ENCODE results near the gene BPIFB6.

BPIFB6 gene, protein sequence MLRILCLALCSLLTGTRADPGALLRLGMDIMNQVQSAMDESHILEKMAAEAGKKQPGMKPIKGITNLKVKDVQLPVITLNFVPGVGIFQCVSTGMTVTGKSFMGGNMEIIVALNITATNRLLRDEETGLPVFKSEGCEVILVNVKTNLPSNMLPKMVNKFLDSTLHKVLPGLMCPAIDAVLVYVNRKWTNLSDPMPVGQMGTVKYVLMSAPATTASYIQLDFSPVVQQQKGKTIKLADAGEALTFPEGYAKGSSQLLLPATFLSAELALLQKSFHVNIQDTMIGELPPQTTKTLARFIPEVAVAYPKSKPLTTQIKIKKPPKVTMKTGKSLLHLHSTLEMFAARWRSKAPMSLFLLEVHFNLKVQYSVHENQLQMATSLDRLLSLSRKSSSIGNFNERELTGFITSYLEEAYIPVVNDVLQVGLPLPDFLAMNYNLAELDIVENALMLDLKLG

DNA sequence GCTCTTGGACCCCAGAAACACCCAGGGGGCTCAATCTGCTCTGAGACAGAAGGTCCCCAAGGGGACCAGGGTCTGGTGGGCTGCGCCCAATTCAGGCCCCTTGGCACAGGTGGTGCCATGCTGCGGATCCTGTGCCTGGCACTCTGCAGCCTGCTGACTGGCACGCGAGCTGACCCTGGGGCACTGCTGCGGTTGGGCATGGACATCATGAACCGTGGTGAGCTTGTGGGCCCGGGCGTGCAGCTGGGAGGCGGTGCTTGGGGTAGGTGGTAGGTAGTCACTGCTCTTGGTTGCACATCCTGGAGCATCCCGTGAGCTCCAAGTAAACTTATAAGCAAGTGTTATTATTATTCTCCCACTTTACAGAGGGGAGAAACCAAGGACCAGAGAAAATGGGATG is at the start of gene BPIFB6:
Gene BPIFB6, plus strand, starts transcription at position 118 of the 400 bp plus-strand sequence. Its CDS starts 0 bp downstream, at position 118.
- no peak for DNase-seq (ENCODE audit: low spot score)

DNA sequence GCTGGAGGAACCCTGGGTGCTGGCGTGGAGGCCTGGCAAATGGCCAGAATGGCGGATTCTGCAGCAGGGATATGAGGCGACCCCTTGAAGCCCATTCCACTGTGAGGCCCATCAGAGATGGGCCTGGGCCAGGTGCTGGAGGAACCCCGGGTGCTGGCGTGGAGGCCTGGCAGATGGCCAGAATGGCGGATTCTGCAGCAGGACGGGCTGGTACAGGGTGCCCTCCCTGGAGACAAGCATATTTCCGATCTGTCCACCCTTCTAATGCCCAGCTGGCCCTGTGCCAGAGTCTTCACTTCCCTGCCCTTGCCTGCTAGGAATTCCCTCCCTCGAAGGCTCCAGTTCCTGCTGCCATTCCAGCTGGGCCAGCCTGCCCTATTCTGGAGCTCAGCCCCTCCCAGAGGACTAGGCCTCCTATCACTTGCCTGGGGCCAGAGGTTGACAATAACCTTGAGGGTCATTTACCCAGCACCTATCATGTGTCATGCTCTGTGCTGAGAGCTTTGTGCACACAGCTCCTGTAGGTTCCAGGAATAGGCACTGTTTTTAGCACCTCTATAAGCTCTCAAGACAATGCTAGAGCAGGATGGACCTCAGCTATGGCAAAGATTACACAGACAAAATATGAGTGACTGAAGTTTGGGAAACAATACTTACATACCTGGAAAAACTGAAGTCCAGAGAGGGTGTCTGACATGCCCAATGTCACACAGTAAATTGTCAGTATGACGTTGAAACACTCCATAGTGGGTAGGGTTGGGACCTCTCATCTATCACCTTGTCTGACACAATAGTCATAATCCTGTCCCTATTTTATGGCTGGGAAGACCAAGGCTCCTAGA is 48.6 kb upstream of the BPIFB6 start:
- DNase-seq (ENCODE audit: low spot score): no peak

DNA sequence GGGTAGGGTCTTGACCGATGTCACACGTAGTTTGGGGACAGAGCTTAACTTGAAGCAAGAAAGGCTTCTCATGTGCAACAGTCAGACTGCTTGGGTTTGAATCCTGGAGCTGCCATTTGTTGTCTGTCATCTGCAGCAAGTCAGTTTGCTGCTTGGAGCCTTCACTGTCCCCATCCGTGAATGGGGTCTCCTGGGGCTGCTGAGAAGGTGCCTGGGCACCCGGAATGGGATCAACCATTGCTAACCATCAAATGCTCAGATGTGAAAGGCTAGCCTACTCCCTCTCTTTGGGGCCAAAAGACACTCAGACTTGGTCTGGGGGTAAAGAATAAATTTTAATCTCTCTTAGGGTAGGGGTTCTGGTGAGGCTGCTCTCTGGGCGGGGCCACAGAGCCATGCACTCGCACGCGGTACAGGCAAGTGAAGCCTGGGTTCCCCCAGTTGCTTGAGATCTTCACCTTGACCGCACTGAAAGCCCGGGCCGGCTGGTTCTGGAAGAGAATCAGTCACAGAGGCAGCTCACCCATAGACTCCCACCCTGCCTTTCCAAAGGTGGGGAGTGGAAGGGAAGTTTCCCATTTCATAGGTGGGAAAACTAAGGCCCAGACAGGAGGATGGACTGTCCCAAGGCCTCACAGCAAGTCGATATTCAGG is 47.9 kb upstream of the BPIFB6 start:
- no peak for DNase-seq (ENCODE audit: low spot score)

DNA sequence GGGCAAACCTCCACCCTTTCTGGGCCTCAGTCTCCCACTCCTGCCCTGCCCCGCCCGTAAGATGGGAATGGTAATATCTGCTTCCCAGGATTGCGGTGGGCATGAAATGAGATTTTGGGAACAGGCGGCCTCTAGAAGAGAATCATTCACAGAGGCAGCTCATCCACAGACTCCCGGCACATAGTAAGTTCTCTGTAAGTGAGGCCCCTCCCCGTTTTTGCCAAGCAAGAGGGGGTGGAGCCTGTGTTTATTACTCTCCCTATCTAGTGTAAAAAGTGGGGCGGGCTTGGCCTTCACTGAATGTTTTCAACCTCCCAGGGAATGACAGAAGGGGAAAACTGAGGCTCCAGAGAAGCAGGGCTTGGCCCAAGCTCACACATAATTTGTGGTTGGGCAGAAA is 47.3 kb upstream of the BPIFB6 start:
- DNase-seq (ENCODE audit: low spot score): no peak

DNA sequence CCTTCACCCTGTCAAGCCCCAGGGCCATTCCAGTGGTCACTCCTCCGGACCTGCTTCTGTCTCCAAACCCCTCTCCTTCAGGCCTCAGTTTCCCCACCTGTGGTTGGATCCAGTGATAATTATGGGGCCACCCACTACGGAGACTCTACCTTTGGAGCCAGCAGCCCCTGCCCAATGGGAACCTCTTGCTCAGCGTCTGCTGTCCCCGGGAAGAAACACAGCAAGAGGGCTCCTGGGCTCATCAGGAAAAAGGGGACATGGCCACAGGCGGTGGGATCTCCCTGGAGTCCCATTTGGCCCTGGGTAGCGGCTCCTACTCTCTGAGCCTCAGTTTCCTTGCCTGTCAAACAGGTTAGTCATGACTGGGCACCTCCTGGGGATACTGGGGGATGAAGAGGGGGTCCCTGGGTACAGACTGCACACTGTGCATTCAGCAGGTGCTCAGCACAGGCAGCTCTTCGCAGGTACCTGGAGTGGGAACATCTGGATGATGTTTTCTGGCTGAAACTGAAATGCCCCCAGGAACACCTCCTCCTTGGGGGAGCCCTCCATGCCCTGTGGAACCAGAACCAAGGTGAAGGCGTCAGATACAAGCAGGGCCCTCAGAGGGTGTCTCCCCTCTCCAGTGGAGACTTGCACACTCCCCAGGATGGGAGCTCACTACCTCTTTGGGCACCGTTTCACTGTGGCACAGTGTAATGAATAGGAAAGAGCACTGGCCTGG is 46.7 kb upstream of the BPIFB6 start:
- DNase-seq (ENCODE audit: low spot score): no peak

DNA sequence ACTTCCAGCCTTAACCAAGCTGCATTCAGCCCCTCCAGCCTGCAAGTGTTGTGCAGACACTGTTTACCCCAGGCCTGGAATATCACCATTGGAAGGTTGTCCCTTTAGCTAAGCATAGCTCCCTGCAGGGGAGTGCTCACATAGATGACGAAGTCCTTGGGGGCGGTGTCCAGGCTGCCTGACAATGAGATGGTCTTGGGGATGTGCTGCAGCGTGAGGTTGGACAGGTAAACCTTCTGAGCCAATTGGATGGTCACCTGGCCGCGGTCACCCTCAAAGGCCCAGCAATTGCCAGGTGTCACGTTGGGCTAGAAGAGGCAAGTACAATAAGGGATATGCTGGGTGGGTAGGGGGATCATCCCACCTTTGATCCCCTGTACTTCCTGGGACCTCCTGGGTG is 45.9 kb upstream of the BPIFB6 start:
- no peak for DNase-seq (ENCODE audit: low spot score)

DNA sequence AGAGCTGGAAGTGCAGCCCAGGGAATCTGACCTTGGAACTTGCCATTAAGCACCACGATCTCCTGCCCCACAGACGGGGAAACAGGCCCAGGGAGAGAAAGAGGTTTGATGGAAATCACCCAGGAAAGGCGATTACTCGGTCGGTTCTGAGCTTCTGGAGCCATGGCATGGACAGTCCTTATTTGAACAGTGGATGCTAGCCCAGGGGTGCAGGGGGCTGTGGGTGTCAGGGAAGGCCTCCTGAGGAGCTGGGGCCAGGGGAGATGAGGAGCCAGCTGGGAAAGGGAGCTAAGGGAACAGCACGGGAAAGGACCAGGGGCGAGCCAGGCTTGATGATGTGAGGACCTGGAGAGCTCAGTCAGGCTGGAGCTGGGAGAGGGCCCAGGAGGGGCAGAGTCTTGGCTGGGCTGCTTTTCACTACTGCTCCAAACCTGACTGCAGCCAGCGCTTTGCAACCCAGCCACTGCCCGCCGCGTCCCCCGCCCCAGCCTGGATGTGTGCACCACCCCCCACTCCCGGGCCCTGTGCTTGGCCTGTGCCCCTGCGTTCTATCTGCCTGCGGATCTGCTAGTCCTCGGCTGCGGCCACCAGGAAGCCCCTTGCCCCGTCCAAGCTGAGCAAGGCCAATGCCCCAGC is 45.0 kb upstream of the BPIFB6 start:
- DNase-seq (ENCODE audit: low spot score): no peak

DNA sequence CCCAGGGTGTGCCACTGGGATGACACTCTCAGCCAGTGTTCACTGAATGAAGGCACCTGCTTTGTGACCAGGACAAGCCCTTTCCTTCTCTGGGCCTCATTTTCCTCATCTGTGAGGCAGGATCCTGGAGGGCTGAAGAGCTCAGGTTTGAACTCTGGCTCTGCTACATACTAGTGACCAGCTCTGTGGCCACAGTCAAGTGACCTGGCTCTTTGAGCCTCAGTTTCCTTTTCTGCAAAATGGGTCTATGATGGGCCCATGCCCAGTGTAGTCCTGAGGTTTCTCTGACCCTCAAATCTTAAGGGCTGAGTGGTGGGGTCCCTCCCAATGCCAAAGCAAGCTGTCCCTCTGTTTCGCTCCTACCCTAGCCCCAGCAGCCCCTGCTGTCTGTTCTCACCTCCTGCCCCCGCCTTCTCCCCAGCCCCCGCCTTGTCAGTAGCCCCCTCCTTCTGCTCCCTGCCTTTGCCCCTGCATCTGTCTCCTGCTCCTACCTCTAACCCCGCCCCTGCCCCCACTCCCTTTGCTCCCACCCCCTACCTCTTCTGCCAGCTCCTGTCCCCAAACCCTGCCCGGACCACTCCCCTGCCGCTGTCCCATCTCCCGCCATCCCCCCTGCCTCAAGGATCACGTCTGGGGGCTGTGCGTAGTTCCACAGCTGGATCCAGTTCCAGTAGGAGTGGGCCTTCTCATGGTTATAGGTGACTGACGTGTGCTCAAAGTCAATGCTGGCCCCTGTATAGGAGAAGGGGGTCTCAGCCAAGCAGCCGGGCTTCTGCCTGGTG is 44.2 kb upstream of the BPIFB6 start:
- DNase-seq (ENCODE audit: low spot score): no peak

DNA sequence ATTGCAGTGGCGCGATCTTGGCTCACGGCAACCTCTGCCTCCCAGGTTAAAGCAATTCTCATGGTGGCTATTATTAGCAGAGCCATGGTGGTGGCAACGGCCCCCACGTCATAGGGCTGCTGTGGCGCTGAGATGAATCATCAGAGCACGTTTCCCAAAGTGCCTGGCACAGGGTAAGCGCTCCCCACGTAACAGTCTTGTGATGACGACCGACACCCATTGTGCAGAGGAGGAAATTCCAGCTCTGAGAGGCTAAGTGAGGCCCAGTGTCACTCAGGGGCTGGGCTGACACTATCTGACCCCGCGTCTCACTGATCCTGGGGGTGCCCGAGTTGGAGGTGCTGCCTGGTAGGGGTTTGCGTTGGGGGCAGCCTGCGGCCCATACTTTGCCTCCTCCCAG is 43.4 kb upstream of the BPIFB6 start:
- no peak for DNase-seq (ENCODE audit: low spot score)

DNA sequence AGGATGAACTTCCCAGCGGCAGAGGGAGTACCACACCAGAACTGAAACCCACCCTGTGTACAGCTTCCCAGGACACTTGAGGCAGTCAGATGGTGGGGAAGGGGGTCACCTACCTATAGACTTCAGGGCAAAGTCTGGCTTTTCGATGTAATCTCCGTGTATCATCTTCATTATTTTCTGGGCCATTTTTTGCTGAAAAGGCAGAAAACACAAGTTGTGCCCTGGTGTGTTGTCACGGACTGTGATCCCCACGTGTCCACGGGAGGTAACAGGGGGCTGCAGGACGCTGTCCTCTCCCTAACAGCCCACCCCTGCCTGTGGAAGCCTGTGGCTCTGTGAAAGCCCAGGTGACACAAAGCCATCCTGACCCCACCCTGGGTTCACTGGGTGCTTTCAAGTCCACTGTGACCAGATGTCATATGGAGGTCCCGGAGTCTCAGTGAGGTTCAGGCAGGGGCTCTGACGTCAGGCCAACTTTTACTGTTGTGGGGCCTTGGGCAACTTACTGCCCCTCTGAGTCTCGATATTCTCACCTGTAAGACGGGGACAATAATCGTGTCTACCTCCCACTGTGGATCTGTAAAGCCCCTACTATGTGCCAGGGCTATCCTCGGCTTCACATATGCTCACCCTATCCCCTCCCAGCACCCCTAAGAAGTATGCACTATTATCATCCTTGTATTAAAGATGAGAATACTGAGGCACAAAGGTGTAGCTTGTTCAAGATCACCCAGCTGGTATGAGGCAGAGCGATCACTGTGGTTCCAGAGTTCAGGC is 41.8 kb upstream of the BPIFB6 start:
- DNase-seq (ENCODE audit: low spot score): no peak

DNA sequence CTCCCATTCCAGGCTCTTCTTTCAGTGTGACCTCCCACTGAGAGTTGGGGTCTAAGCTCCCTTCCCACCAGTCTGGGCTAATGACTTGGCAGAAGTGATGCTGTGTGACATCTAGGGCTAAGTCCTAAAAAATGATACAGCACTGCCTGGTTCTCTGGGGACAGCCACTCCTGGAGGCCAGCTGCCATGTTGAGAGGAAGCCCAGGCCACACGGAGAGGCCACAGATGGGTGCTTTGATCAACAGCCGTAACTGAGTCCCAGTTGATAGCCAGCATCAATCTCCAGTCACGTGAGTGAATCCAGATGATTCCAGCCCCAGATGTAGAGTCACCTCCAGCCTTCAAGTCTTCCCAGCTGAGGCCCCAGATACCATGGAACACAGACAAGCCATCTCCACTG is 41.0 kb upstream of the BPIFB6 start:
- DNase-seq (ENCODE audit: low spot score): no peak

DNA sequence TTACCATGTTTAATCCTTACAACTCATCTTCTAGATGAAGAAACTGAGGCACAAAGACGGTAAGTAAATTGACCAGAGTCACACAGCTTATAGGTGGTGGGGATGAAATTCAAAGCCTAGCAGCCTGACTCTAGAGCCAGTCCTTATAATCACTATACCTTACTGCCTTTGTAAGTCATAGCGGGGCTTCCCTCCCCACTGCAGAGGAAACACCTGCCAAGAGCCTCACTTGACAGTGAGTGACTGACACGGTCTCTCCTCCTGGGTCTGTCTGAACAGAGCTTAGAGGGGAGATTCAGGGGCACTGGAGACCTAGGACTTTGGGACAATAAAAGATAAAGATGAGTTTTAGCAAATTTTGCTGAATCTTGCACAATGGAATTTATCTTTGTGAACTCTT is 40.1 kb upstream of the BPIFB6 start:
- DNase-seq (ENCODE audit: low spot score): no peak

DNA sequence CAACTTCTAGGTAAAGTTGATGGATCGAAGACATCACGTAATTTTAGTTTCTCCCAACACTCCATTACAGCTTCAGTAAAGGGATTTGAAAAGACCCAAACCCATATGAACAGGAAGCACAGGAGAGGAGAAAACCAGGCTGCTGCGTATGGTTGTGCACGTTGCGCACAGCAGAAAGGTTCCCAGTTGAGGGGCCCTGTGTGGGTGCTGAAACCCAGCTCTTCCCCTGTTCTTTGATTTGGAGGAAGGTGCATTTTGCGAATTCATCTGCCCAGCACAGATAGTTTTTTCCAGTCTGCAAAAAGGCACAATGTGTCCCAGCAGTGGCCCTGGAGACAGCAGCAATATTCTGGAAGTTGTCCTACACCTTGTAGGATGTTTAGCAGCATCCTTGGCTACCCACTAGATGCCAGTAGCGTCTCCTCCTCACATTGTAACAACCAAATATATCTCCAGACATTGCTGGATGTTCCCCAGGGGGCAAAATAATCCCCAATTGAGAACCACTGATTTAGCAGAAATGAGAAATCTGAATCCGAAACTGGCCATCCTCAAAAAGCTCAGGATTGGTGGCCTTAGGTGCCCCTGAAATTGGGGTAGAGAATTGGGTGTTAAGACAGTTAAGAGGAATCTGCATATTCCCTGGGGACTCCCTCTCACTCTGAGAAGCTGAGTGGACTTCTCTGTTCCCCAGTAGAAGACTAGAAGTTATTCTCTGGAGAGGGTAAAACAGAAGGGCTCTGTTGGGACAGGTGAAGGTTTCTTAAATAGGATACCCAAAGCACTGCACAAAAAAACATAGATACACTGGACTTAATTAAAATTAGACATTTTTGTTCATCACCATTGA is 39.4 kb upstream of the BPIFB6 start:
- DNase-seq (ENCODE audit: low spot score): no peak

DNA sequence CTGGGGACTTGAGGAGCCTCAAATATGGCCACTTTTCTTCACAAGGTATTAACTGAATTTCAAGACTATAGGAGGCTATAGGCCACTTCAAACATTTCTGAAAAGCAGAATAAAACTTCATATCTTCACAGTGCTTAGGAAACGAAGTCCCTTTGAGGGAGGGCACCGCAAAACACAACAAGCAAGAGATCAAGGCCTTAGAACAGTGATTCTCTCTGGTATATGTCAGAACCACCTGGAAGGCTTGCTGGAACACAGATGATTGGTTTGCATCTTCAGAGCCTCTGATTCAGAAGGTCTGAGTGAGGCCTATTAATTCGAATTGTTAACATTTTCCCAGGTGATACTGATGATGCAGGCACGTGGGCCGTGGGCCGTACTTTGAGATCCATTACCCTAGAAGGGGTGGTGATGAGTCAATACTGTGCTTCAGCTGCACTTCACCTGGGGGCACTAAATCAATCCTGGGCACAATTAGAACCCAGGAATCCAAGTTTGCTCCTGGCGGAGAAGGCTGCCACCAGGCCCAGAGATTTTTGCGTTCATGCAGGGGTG is 37.9 kb upstream of the BPIFB6 start:
- DNase-seq (ENCODE audit: low spot score): no peak

DNA sequence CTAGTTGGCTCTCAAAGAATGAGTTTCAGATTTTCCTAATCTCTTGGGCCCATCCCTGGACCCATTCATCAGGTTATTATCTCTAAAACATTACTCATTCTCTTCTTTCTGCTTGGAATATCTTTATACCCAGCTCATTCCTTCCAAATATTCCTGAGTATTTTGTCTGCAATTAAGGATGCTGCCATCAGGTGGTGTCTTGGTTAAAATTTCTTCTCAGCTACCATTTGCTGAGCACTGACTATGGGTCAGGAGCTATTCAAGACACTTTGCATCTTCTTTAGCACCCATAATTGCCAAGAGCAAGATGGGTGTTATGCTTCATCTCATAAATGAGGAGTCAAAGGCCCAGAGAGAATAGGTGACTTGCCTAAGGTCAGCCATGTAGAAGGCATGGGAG is 35.6 kb upstream of the BPIFB6 start:
- no peak for DNase-seq (ENCODE audit: low spot score)

DNA sequence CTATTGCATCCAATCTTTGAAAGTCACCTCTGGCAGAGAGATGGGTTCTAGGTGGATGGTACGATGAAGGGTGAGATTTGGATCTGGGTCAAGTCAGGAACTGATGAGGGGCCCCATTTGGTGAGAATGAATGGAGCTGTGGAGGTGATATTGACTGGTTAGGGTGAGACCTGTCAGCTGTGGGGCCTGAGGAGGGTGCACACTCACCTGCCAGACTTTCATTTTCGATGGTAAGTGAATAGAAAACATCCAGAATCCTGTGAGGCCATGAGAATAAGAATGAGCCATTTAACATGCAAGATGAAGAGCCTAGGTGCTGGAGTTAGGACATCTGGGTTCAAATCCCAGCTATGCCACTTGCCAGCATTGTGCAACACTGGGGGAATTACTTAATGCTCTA is 34.0 kb upstream of the BPIFB6 start:
- no peak for DNase-seq (ENCODE audit: low spot score)

DNA sequence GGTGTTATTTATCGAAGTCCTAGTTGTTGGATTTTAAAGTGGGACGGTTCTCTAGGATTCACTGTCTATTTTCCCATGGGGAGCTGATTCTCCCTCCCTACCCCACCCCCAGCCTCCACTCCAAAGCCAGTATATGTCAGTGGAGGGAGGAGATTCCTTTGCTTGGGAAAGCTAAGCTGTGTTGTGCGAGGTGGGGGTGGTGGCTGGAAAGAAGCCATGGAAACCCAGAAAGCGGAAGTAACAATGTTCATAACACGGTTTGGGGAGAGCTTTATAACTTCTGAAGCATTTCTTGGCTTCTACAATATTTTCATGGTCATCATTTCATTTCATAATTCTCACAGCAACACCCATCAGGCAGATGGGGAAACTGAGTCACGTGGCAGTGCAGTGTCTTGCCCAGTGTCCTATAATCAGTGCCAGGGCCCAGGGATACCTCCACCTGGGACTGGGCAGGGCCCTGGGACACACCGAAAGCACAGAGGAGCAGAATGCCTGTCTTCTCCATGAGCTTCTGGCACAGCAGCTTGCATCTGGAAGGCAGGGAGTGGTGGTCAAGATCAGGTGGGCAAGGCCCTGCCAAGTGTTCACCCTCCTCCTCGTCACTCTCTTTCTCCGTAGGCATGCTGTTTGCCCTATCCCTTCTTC is 31.7 kb upstream of the BPIFB6 start:
- no peak for DNase-seq (ENCODE audit: low spot score)

DNA sequence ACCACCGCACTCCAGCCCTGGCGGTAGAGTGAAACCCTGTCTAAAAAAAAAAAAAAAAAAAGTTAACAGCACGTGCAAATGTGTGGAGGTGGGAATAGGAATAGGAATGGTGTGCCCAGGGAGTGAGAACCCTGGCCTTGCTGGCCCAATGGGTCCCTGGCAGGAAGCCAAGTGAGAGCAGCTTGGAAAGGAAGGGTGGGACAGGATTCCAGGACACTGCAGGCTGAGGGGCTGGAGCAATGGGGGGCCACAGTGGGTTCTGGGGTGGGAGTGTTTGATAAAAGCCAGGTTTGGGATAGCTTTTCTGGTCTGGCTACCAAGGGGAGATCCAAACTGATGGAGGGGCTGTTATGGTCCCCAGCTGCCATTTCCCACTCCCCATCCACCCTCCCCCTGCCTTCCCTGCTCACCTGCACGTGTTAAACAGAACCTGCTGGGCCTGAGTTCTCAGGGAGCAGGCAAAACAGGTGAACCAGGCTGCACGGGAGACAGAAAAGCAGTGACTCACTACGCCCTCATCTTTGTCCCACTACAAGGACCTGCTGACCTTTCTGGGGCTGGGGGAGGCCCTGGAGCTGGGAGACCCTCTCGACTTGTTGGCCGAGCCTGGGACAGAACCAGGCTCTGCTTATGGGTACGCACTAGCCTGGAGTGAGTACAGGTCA is 30.5 kb upstream of the BPIFB6 start:
- no peak for DNase-seq (ENCODE audit: low spot score)
